GM12864 (cell line): ENCODE data around the gene AKAP13.
"Not testable (repeated sequence)": the region's sequence is repeated elsewhere in the genome, so short reads cannot be mapped to it uniquely, and the experiment has no call there.

ENCODE experiments used
- DNase-seq: peaks from one replicate; pipeline ENCODE4 v3.0.0-alpha.2; 2011; ENCODE audit warnings: low read depth
- H3K4me3 ChIP-seq: 2 replicates; pipeline ENCODE4 v1.5.1; 2011; ENCODE audit warnings: mild to moderate bottlenecking, low read depth, low read length, control low read depth
- CTCF ChIP-seq: IDR thresholded peaks from 2 replicates; pipeline ENCODE4 v1.5.1; 2011; ENCODE audit warnings: low read depth, mild to moderate bottlenecking, moderate library complexity, low read length, control low read depth, inconsistent platforms; ENCODE audit errors: missing control alignments

The AKAP13 gene

GRCh38 chr15:85427286-85428028, 47.1 kb downstream of the AKAP13 start:
- no peak for TF ChIP-seq CTCF
- no peak overlapping the region for H3K4me3 ChIP-seq
- DNase-seq = no peak

GRCh38 chr15:85429522-85429921, 49.1 kb downstream of the AKAP13 start:
- no peak for DNase-seq
- TF ChIP-seq CTCF = no peak
- no peak overlapping the region for H3K4me3 ChIP-seq

- peak; percentile 70 for DNase-seq
- no peak overlapping the region for H3K4me3 ChIP-seq
- TF ChIP-seq CTCF = no peak
Observed at GRCh38 chr15:85430406-85431204, 50.2 kb downstream of the AKAP13 start.

GRCh38 chr15:85439996-85440395, 59.6 kb downstream of the AKAP13 start:
- TF ChIP-seq CTCF = no peak
- no peak for DNase-seq
- H3K4me3 ChIP-seq = no peak overlapping the region

- no peak overlapping the region for H3K4me3 ChIP-seq
- TF ChIP-seq CTCF = no peak
- no peak for DNase-seq
Observed at GRCh38 chr15:85440451-85440850, 60.0 kb downstream of the AKAP13 start.

GRCh38 chr15:85441854-85442253, 61.5 kb downstream of the AKAP13 start:
- not testable (repeated sequence) for DNase-seq, H3K4me3 ChIP-seq

- no peak for DNase-seq
- TF ChIP-seq CTCF = no peak
- no peak overlapping the region; the same call in 1 of the 2 replicates for H3K4me3 ChIP-seq
Observed at GRCh38 chr15:85443046-85443445, 62.6 kb downstream of the AKAP13 start.
